GM19395 (cell line): ENCODE measurements around the gene LNX2.
"Not testable (repeated sequence)": the region's sequence is repeated elsewhere in the genome, so short reads cannot be mapped to it uniquely, and the experiment has no call there.

ENCODE experiments used
- ATAC-seq: cut with Tn5 transposase; IDR thresholded peaks from one replicate; pipeline ENCODE4 v1.9.1; 2021; ENCODE audit warnings: mild to moderate bottlenecking, moderate library complexity; ENCODE audit not compliant: unreplicated experiment

Gene LNX2

GRCh38 chr13:27638001-27638400 is 17.7 kb upstream of the LNX2 start:
- no peak for ATAC-seq

GRCh38 chr13:27637289-27637626 is 16.9 kb upstream of the LNX2 start:
- ATAC-seq: no peak

GRCh38 chr13:27636589-27637288 is 16.4 kb upstream of the LNX2 start:
- ATAC-seq: no peak

GRCh38 chr13:27635266-27635665 is 14.9 kb upstream of the LNX2 start:
- no peak for ATAC-seq

GRCh38 chr13:27634791-27635190 is 14.5 kb upstream of the LNX2 start:
- no peak for ATAC-seq

GRCh38 chr13:27634231-27634630 is 13.9 kb upstream of the LNX2 start:
- no peak for ATAC-seq

- no peak for ATAC-seq
These were observed 12.3 kb upstream of the LNX2 start for GRCh38 chr13:27632648-27633047.

- ATAC-seq: no peak
These were observed 11.9 kb upstream of the LNX2 start for GRCh38 chr13:27632214-27632613.

- no peak for ATAC-seq
These were observed 11.3 kb upstream of the LNX2 start for GRCh38 chr13:27631665-27632064.

GRCh38 chr13:27631156-27631555 is 10.8 kb upstream of the LNX2 start:
- ATAC-seq: no peak

- not testable (repeated sequence) for ATAC-seq
These were observed 8.4 kb upstream of the LNX2 start for GRCh38 chr13:27628766-27629165.

- ATAC-seq: no peak
These were observed 7.8 kb upstream of the LNX2 start for GRCh38 chr13:27628081-27628480.

- ATAC-seq: no peak
These were observed 7.1 kb upstream of the LNX2 start for GRCh38 chr13:27627380-27627779.

- no peak for ATAC-seq
These were observed 5.5 kb upstream of the LNX2 start for GRCh38 chr13:27625839-27626238.

GRCh38 chr13:27624071-27624470 is 3.7 kb upstream of the LNX2 start:
- ATAC-seq: no peak

GRCh38 chr13:27622881-27623280 is 2.6 kb upstream of the LNX2 start:
- no peak for ATAC-seq

GRCh38 chr13:27622102-27622820 is 1.9 kb upstream of the LNX2 start:
- ATAC-seq: peak; percentile 1

GRCh38 chr13:27621366-27622101 is 1.2 kb upstream of the LNX2 start, which contains the start of gene POLR1D:
Gene POLR1D (plus strand): TSS chr13:27621892. CDS start chr13:27621984, 92 bp downstream.
- ATAC-seq: peak; percentile 53

- ATAC-seq: no peak
These were observed 712 bp upstream of the LNX2 start for GRCh38 chr13:27621116-27621365.

GRCh38 chr13:27619728-27620376 is 477 bp downstream of the LNX2 start:
- peak; percentile 40 for ATAC-seq

- ATAC-seq: no peak
These were observed 1.1 kb downstream of the LNX2 start for GRCh38 chr13:27619093-27619727.
